A549 (cell line): ENCODE results near the gene MUC4. TPM values are rescaled to one million over a fixed set of nuclear protein-coding genes. Genes with fewer than 3 reads are reported as not detected.
A peak's percentile ranks its signal among the peaks of the same experiment; 100 is the strongest.
"Not testable (repeated sequence)": the region's sequence is repeated elsewhere in the genome, so short reads cannot be mapped to it uniquely, and the experiment has no call there.

Experiments
- ATAC-seq, 2 experiments: fragments of 200-7000 bp in 1 of 2; fragments of >200 bp in 1 of 2; cut with Nextera tagmentation in 1 of 2; cut with Tn5 transposase in 1 of 2; 3 replicates each; pipeline versions ENCODE4 v1.8.0 to v1.9.1; 2018 to 2020; ENCODE audit warnings: mild to moderate bottlenecking in 1 of 2, moderate library complexity in 1 of 2
- CTCF ChIA-PET: fragments of 300-600 bp; sonication (Branson Sonifier 250); formaldehyde crosslinking; extraction: SDS; loops from one replicate; lab custom pipeline; 2021; ENCODE audit warnings: antibody characterized with exemption, inconsistent platforms; lab: Yijun Ruan, JAX
- POLR2A ChIA-PET: fragments of 350-600 bp; formaldehyde crosslinking; extraction: SDS; loops from one replicate; lab custom pipeline; 2021; ENCODE audit warnings: antibody characterized with exemption, inconsistent platforms; lab: Yijun Ruan, JAX
- DNase-seq, 2 experiments: peaks; one replicate each; pipeline versions ENCODE4 v3.0.0 to v3.0.0-alpha.2; 2011 to 2016; ENCODE audit warnings: low read depth in 1 of 2, low spot score in 1 of 2
- FAIRE-seq: peaks from 2 replicates; lab custom pipeline; 2011; peaks lifted over from hg19 to GRCh38; lab: Jason Lieb, UNC
- H3K27ac ChIP-seq, 2 experiments: fragments of >200 bp; sonication (Bioruptor Twin); formaldehyde crosslinking; 3 replicates each; pipeline ENCODE4 v1.5.1; 2016 to 2017
- H3K4me1 ChIP-seq: fragments of >200 bp; sonication (Bioruptor Twin); formaldehyde crosslinking; 3 replicates; pipeline ENCODE4 v1.6.1; 2016
- H3K4me2 ChIP-seq: fragments of >200 bp; sonication (Bioruptor Twin); formaldehyde crosslinking; 3 replicates; pipeline ENCODE4 v1.6.1; 2016
- H3K4me3 ChIP-seq: fragments of >200 bp; sonication (Bioruptor Twin); formaldehyde crosslinking; 3 replicates; pipeline ENCODE4 v1.5.1; 2016
- H3K9me3 ChIP-seq: fragments of >200 bp; sonication (Bioruptor Twin); formaldehyde crosslinking; 3 replicates; pipeline ENCODE4 v1.6.1; 2016
- ATOH8 ChIP-seq: fragments of 250-450 bp; sonication (Bioruptor Pico); IDR thresholded peaks from 2 replicates; pipeline ENCODE4 v1.5.0; 2020; ENCODE audit warnings: low read depth, mild to moderate bottlenecking, moderate library complexity
- BCL3 ChIP-seq: fragments of >200 bp; sonication (Bioruptor Twin); formaldehyde crosslinking; IDR thresholded peaks from 3 replicates; pipeline ENCODE4 v1.6.1; 2016
- EHF ChIP-seq: fragments of 250-450 bp; sonication (Bioruptor Pico); IDR thresholded peaks from 2 replicates; pipeline ENCODE4 v1.5.0; 2020; ENCODE audit warnings: mild to moderate bottlenecking
- EHMT2 ChIP-seq: fragments of 200-600 bp; sonication (generic); IDR thresholded peaks from 2 replicates; pipeline ENCODE4 v1.6.1; 2016; ENCODE audit warnings: antibody characterized with exemption, low read depth, mild to moderate bottlenecking, moderate library complexity
- ESRRA ChIP-seq: fragments of 150-350 bp; IDR thresholded peaks from 2 replicates; pipeline ENCODE4 v1.6.1; 2014; ENCODE audit warnings: mild to moderate bottlenecking, low read length, borderline replicate concordance
- FOSL2 ChIP-seq, 2 experiments: fragments of 450-650 bp in 1 of 2; fragments of >200 bp in 1 of 2; sonication (Bioruptor Twin) in 1 of 2; formaldehyde crosslinking; IDR thresholded peaks; 2 replicates each; pipeline versions ENCODE4 v1.5.0 to v1.6.1; 2016 to 2020; ENCODE audit warnings: mild to moderate bottlenecking in 1 of 2, moderate library complexity in 1 of 2
- FOXS1 ChIP-seq: fragments of 250-450 bp; sonication (Bioruptor Pico); IDR thresholded peaks from 2 replicates; pipeline ENCODE4 v1.5.0; 2020; ENCODE audit warnings: mild to moderate bottlenecking, moderate library complexity
- HDAC2 ChIP-seq: fragments of 200-600 bp; sonication (generic); IDR thresholded peaks from 2 replicates; pipeline ENCODE4 v1.6.1; 2016
- HMGXB4 ChIP-seq: fragments of 250-450 bp; sonication (Bioruptor Pico); IDR thresholded peaks from 2 replicates; pipeline ENCODE4 v1.5.0; 2021; ENCODE audit warnings: mild to moderate bottlenecking, moderate library complexity, borderline replicate concordance
- JUNB ChIP-seq: fragments of >200 bp; sonication (Bioruptor Twin); formaldehyde crosslinking; IDR thresholded peaks from 2 replicates; pipeline ENCODE4 v1.6.1; 2016
- KDM5A ChIP-seq: fragments of 200-600 bp; sonication (generic); IDR thresholded peaks from 2 replicates; pipeline ENCODE4 v1.6.1; 2016; ENCODE audit warnings: antibody characterized with exemption, mild to moderate bottlenecking
- PHF8 ChIP-seq: fragments of 200-600 bp; sonication (generic); IDR thresholded peaks from 2 replicates; pipeline ENCODE4 v1.6.1; 2016; ENCODE audit warnings: low read depth, mild to moderate bottlenecking, antibody characterized with exemption, moderate library complexity, borderline replicate concordance
- POLR2AphosphoS2 ChIP-seq: conservative IDR thresholded peaks from 2 replicates; pipeline ENCODE4 v1.6.1; 2012; ENCODE audit warnings: low read length, improper control_type of control experiment, inconsistent platforms
- RAD21 ChIP-seq, 2 experiments: fragments of >200 bp in 1 of 2; sonication (Bioruptor Twin) in 1 of 2; formaldehyde crosslinking in 1 of 2; IDR thresholded peaks in 1 of 2; conservative IDR thresholded peaks in 1 of 2; 2 replicates in 1 of 2; 3 replicates in 1 of 2; pipeline ENCODE4 v1.6.1; 2012 to 2018; ENCODE audit warnings: inconsistent platforms in 1 of 2
- REST ChIP-seq: fragments of 200-600 bp; sonication (generic); IDR thresholded peaks from 2 replicates; pipeline ENCODE4 v1.6.1; 2016; ENCODE audit warnings: antibody characterized with exemption, mild to moderate bottlenecking, moderate library complexity
- TFCP2L1 ChIP-seq: fragments of 250-450 bp; sonication (Bioruptor Pico); IDR thresholded peaks from 2 replicates; pipeline ENCODE4 v1.5.0; 2021; ENCODE audit warnings: mild to moderate bottlenecking
- ZFP36 ChIP-seq: fragments of 450-650 bp; IDR thresholded peaks from 2 replicates; pipeline ENCODE4 v1.6.1; 2014; ENCODE audit warnings: borderline replicate concordance; ENCODE audit not compliant: partially characterized antibody
- WGBS: methylation state at CpG from one replicate; pipeline ENCODE4 v1.1.6; 2017; ENCODE audit errors: missing lambda C conversion rate; 5-methylcytosine and 5-hydroxymethylcytosine counted together
- polyA plus RNA-seq, 4 experiments: library from polyadenylated mRNA; depleted of rRNA in 3 of 4; stranded (reverse); fragments of >200 nt; fragmentation: RNase III in 1 of 4; extraction: RNeasy Plus Mini Kit Qiagen cat#74134 plus additional on column Dnase treatment in 1 of 4; gene quantifications; 2 replicates in 3 of 4; 3 replicates in 1 of 4; pipeline ENCODE4 v1.2.3, GENCODE V29; 2011 to 2017

Gene MUC4
- polyA plus RNA-seq, 2 of the 4 experiments (the other 2 are of a cell fraction): 0.04 TPM; not detected in 1

GRCh38 chr3:195711813-195712534 is 99.8 kb downstream of the MUC4 start:
- 83% methylated on average over 12 of the region's 12 CpGs for WGBS
- no peak for FAIRE-seq
- ChIA-PET CTCF (interaction anchor here (1.2 to 1.4 kb wide), 2 partner anchors 138 to 140 kb away, joined by 3 read pairs; no protein-coding TSS in a partner anchor), POLR2A (no interaction called here)
- H3K27ac ChIP-seq: no peak overlapping the region
- no peak overlapping the region for H3K4me3 ChIP-seq
- DNase-seq: no peak
- peaks cover 16% of the 10 kb centered on the region for H3K4me1 ChIP-seq
- TF ChIP-seq RAD21 (conservative IDR thresholded peaks at IDR 0.05 in 1 of 2, IDR thresholded peaks at IDR 0.05 in 1 of 2) (no peak), HMGXB4 (no peak), HDAC2 (no peak), REST (no peak)
- peak; percentile 34 to 42; a peak in 5 of 6 replicates for ATAC-seq
- no peak overlapping the region for H3K4me2 ChIP-seq
- H3K9me3 ChIP-seq: no peaks in the 10 kb centered on the region

GRCh38 chr3:195711091-195711812 is 100.5 kb downstream of the MUC4 start:
- H3K4me2 ChIP-seq, H3K9me3 ChIP-seq, FAIRE-seq, POLR2A ChIA-PET, H3K4me3 ChIP-seq, H3K4me1 ChIP-seq, DNase-seq, H3K27ac ChIP-seq: not testable (repeated sequence)
- WGBS: 66% methylated on average over 2 of the region's 2 CpGs
- ATAC-seq: peak; percentile 17 to 31; a peak in 5 of 6 replicates
- CTCF ChIA-PET: interaction anchor here (1.2 to 1.4 kb wide), 2 partner anchors 139 to 140 kb away, joined by 3 read pairs; no protein-coding TSS in a partner anchor

- H3K4me1 ChIP-seq, FAIRE-seq, H3K4me3 ChIP-seq, POLR2A ChIA-PET, CTCF ChIA-PET, ATAC-seq, DNase-seq, H3K9me3 ChIP-seq, H3K4me2 ChIP-seq, H3K27ac ChIP-seq: not testable (repeated sequence)
- 65% methylated on average over 6 of the region's 6 CpGs for WGBS
Observed at GRCh38 chr3:195710126-195710905, 101.4 kb downstream of the MUC4 start.

GRCh38 chr3:195709676-195710085 is 102.0 kb downstream of the MUC4 start:
- no peak overlapping the region for H3K4me3 ChIP-seq
- WGBS: 87% methylated on average over 6 of the region's 6 CpGs
- ChIA-PET POLR2A (no interaction called here), CTCF (no interaction called here)
- DNase-seq: no peak
- no peaks in the 10 kb centered on the region for H3K4me1 ChIP-seq
- FAIRE-seq: no peak
- no peaks in the 10 kb centered on the region for H3K9me3 ChIP-seq
- H3K27ac ChIP-seq: no peak overlapping the region
- no peak overlapping the region for H3K4me2 ChIP-seq
- ATAC-seq: no peak
- TF ChIP-seq ATOH8 (no peak), ESRRA (no peak), KDM5A (no peak), PHF8 (no peak), ZFP36 (no peak), TFCP2L1 (no peak), FOXS1 (CRISPR knock-in tag) (no peak), EHMT2 (no peak), BCL3 (no peak), RAD21 (conservative IDR thresholded peaks at IDR 0.05 in 1 of 2, IDR thresholded peaks at IDR 0.05 in 1 of 2) (no peak), JUNB (no peak), POLR2AphosphoS2 (no peak), EHF (CRISPR knock-in tag) (no peak), FOSL2 (IDR thresholded peaks at IDR 0.05) (no peak), FOSL2 (CRISPR knock-in tag; IDR thresholded peaks at IDR 0.05) (no peak)
